ENCODE results near the gene SP1. TPM values are rescaled to one million over a fixed set of nuclear protein-coding genes. Genes with fewer than 3 reads are reported as not detected.
"Not testable (repeated sequence)": the region's sequence is repeated elsewhere in the genome, so short reads cannot be mapped to it uniquely, and the experiment has no call there.

The SP1 gene
- total and polyA plus RNA-seq, 2 donors (not counting 1 experiment from before 2014, with no cell fraction given) = 26.0 to 129 TPM

GRCh38 chr12:53415752-53416389 lies 35.9 kb downstream of the SP1 start:
- H2AFZ ChIP-seq (ENCODE audit: insufficient read depth, low read depth, low read length, poor library complexity, severe bottlenecking); H3K4me2 ChIP-seq (replicated peaks; ENCODE audit: low read depth, low read length, poor library complexity, severe bottlenecking); H3K4me3 Mint-ChIP-seq; H3K27ac ChIP-seq (ENCODE audit: low read length in 2 of 2); H3K27me3 ChIP-seq (replicated peaks in 1 of 4; ENCODE audit: control extremely low read depth in 1 of 4, control insufficient read depth in 3 of 4, insufficient read depth in 4 of 4, low read length in 3 of 4); H4K20me1 ChIP-seq (ENCODE audit: control insufficient read depth, insufficient read depth, low read length, poor library complexity, severe bottlenecking); H3K9ac ChIP-seq (ENCODE audit: low read length); H3K27me3 Mint-ChIP-seq; ATAC-seq (ENCODE audit: low read depth); H3K79me2 ChIP-seq (ENCODE audit: control insufficient read depth, insufficient read depth, low read length); H3K9me3 ChIP-seq (ENCODE audit: control extremely low read depth in 1 of 3, control insufficient read depth in 2 of 3, insufficient read depth in 1 of 3, low read length in 2 of 3); H3K9me3 Mint-ChIP-seq (ENCODE audit: insufficient read depth); H3K4me3 ChIP-seq (ENCODE audit: control extremely low read depth in 1 of 5, extremely low read depth in 1 of 5, insufficient read depth in 1 of 5, low read depth in 2 of 5, low read length in 4 of 5); DNase-seq; POLR2A ChIA-PET; intact Hi-C loops (cut with micrococcal nuclease): not testable (repeated sequence)
- WGBS (ENCODE audit: insufficient coverage) = 93% methylated on average over 2 of the region's 2 CpGs
- Histone ChIP-seq H3K4me1 (ENCODE audit: control insufficient read depth in 2 of 2, insufficient read depth in 2 of 2, low read length in 2 of 2) (peaks cover 24 to 31% of the 10 kb centered on the region in 2 donors), H3K36me3 (replicated peaks in 1 of 2; ENCODE audit: control extremely low read depth in 1 of 2, control insufficient read depth in 1 of 2, extremely low read depth in 1 of 2, insufficient read depth in 2 of 2, low read length in 1 of 2) (peaks cover 5 to 22% of the 10 kb centered on the region in 2 experiments)
- Mint-ChIP-seq H3K27ac (peak overlapping the region; percentile 32), H3K4me1 (peaks cover 61% of the 10 kb centered on the region)
- CTCF ChIA-PET = interaction anchor here (1.7 to 7.5 kb wide), 3 partner anchors 64 to 93 kb away, joined by 6 to 70 read pairs (median 14); no protein-coding TSS in a partner anchor

DNA sequence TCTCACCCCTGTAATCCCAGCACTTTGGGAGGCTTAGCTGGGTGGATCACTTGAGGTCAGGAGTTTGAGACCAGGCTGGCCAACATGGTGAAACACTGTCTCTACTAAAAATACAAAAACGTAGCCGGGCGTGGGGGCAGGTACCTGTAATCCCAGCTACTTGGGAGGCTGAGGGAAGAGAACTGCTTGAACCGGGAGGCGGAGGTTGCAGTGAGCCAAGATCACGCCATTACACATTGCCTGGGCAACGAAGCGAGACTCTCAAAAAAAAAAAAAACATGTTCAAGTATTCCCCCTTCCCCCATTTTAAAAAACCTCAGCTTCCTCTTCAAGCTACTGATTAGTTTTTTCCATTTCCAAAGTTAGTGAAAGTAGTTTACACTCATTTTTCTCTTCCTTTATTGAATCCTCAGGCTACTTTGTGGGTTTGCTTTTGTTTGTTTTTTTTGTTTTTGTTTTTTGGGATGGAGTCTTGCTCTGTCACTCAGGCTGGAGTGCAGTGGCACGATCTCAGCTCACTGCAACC lies 37.4 kb downstream of the SP1 start:
- H3K4me1 Mint-ChIP-seq = peaks cover 60% of the 10 kb centered on the region
- H4K20me1 ChIP-seq (ENCODE audit: control insufficient read depth, insufficient read depth, low read length, poor library complexity, severe bottlenecking); H3K36me3 ChIP-seq (replicated peaks in 1 of 2; ENCODE audit: control extremely low read depth in 1 of 2, control insufficient read depth in 1 of 2, extremely low read depth in 1 of 2, insufficient read depth in 2 of 2, low read length in 1 of 2); H3K79me2 ChIP-seq (ENCODE audit: control insufficient read depth, insufficient read depth, low read length); H3K9ac ChIP-seq (ENCODE audit: low read length); H3K27me3 ChIP-seq (replicated peaks in 1 of 4; ENCODE audit: control extremely low read depth in 1 of 4, control insufficient read depth in 3 of 4, insufficient read depth in 4 of 4, low read length in 3 of 4); H3K9me3 ChIP-seq (ENCODE audit: control extremely low read depth in 1 of 3, control insufficient read depth in 2 of 3, insufficient read depth in 1 of 3, low read length in 2 of 3); H3K9me3 Mint-ChIP-seq (ENCODE audit: insufficient read depth); H3K27me3 Mint-ChIP-seq: not testable (repeated sequence)
- H3K27ac Mint-ChIP-seq = peak overlapping the region; percentile 84
- Histone ChIP-seq H3K27ac (ENCODE audit: low read length in 2 of 2) (peak overlapping the region in 1 of 2 donors; percentile 55), H3K4me1 (ENCODE audit: control insufficient read depth in 2 of 2, insufficient read depth in 2 of 2, low read length in 2 of 2) (peaks cover 28 to 38% of the 10 kb centered on the region in 2 donors), H3K4me3 (ENCODE audit: control extremely low read depth in 1 of 5, extremely low read depth in 1 of 5, insufficient read depth in 1 of 5, low read depth in 2 of 5, low read length in 4 of 5) (peak overlapping the region in 1 of 5 experiments; percentile 21), H3K4me2 (replicated peaks; ENCODE audit: low read depth, low read length, poor library complexity, severe bottlenecking) (peak overlapping the region; percentile 59), H2AFZ (ENCODE audit: insufficient read depth, low read depth, low read length, poor library complexity, severe bottlenecking) (peak overlapping the region; percentile 55)
- peak; percentile 73 for DNase-seq
- CTCF ChIA-PET = interaction anchor here (0.6 to 7.5 kb wide), 12 partner anchors 23 to 1206 kb away, joined by 3 to 70 read pairs (median 4); no protein-coding TSS in a partner anchor
- WGBS (ENCODE audit: insufficient coverage) = 0% methylated on average over 3 of the region's 9 CpGs
- POLR2A ChIA-PET = interaction anchor here (0.6 to 1.7 kb wide), 4 partner anchors 64 to 96 kb away, joined by 3 to 10 read pairs (median 4); partner anchors contain the start of gene AAAS
- intact Hi-C loops (cut with micrococcal nuclease) = loop anchor here (1.0 kb wide), 3 partner anchors 34 to 65 kb away; no protein-coding TSS in a partner anchor
- H3K4me3 Mint-ChIP-seq = peak overlapping the region; percentile 62
- peak; percentile 53 for ATAC-seq (ENCODE audit: low read depth)
